Measurements from ENCODE around the gene COL25A1.
"Not testable (repeated sequence)": the region's sequence is repeated elsewhere in the genome, so short reads cannot be mapped to it uniquely, and the experiment has no call there.

COL25A1 gene

GRCh38 chr4:109004418-109004817, 298.0 kb downstream of the COL25A1 start:
- DNase-seq = no peak

GRCh38 chr4:109003964-109004363, 298.5 kb downstream of the COL25A1 start:
- no peak for DNase-seq

- no peak for DNase-seq
These were observed 310.7 kb downstream of the COL25A1 start for GRCh38 chr4:108991551-108992328.

- DNase-seq = no peak
These were observed 313.8 kb downstream of the COL25A1 start for GRCh38 chr4:108988464-108989195.

- DNase-seq = not testable (repeated sequence)
These were observed 318.0 kb downstream of the COL25A1 start for GRCh38 chr4:108984495-108984894.

GRCh38 chr4:108982402-108983185, 319.9 kb downstream of the COL25A1 start:
- DNase-seq = no peak

GRCh38 chr4:108980455-108981239, 321.8 kb downstream of the COL25A1 start:
- DNase-seq = no peak

- no peak for DNase-seq
These were observed 322.7 kb downstream of the COL25A1 start for GRCh38 chr4:108979759-108980158.

GRCh38 chr4:108978066-108978465, 324.4 kb downstream of the COL25A1 start:
- DNase-seq = no peak

- DNase-seq = no peak
These were observed 329.7 kb downstream of the COL25A1 start for GRCh38 chr4:108972613-108973283.

- DNase-seq = no peak
These were observed 331.0 kb downstream of the COL25A1 start for GRCh38 chr4:108971473-108971872.

- no peak for DNase-seq
These were observed 336.9 kb downstream of the COL25A1 start for GRCh38 chr4:108965472-108966076.

- no peak for DNase-seq
These were observed 337.4 kb downstream of the COL25A1 start for GRCh38 chr4:108965016-108965415.

GRCh38 chr4:108963910-108964309, 338.5 kb downstream of the COL25A1 start:
- DNase-seq = no peak

GRCh38 chr4:108959491-108959890, 343.0 kb downstream of the COL25A1 start:
- DNase-seq = no peak

GRCh38 chr4:108954880-108955279, 347.6 kb downstream of the COL25A1 start:
- no peak for DNase-seq

- no peak for DNase-seq
These were observed 348.5 kb downstream of the COL25A1 start for GRCh38 chr4:108953941-108954340.

GRCh38 chr4:108950158-108950915, 352.1 kb downstream of the COL25A1 start:
- DNase-seq = no peak

GRCh38 chr4:108947526-108947925, 354.9 kb downstream of the COL25A1 start:
- no peak for DNase-seq

GRCh38 chr4:108946237-108946636, 356.2 kb downstream of the COL25A1 start:
- DNase-seq = no peak

All from activated naive CD4-positive, alpha-beta T cell treated with Interleukin-2 at 50 U/mL for 16 hours (primary cell).